K562 (cell line): Measurements from ENCODE around the gene ACYP2. TPM values are rescaled to one million over a fixed set of nuclear protein-coding genes. Genes with fewer than 3 reads are reported as not detected.

Source experiments
- BACH1 ChIP-seq: fragments of 200-800 bp; sonication (Bioruptor generic); IDR thresholded peaks from 2 replicates; pipeline ENCODE4 v1.6.1; 2016; ENCODE audit warnings: missing genetic modification characterization, missing compliant biosample characterization
- CTBP1 ChIP-seq: fragments of 450-650 bp; IDR thresholded peaks from 2 replicates; pipeline ENCODE4 v1.6.1; 2016; ENCODE audit warnings: borderline replicate concordance
- E2F3 ChIP-seq: fragments of 250-450 bp; sonication (Bioruptor Pico); IDR thresholded peaks from 2 replicates; pipeline ENCODE4 v1.4.0; 2020; ENCODE audit warnings: mild to moderate bottlenecking
- ELF4 ChIP-seq: fragments of 450-650 bp; formaldehyde crosslinking; IDR thresholded peaks from 2 replicates; pipeline ENCODE4 v1.4.0; 2022; ENCODE audit warnings: missing genetic modification characterization
- FOXJ3 ChIP-seq: sonication (generic); formaldehyde crosslinking; IDR thresholded peaks from 2 replicates; pipeline ENCODE4 v1.4.0; 2020; ENCODE audit warnings: mild to moderate bottlenecking, missing genetic modification reagents
- FOXP1 ChIP-seq: sonication (generic); formaldehyde crosslinking; IDR thresholded peaks from 2 replicates; pipeline ENCODE4 v1.8.0; 2022; ENCODE audit warnings: mild to moderate bottlenecking, missing genetic modification reagents
- KDM1A ChIP-seq, 2 experiments: fragments of 450-650 bp; IDR thresholded peaks; 2 replicates each; pipeline ENCODE4 v1.6.1; 2016; ENCODE audit warnings: mild to moderate bottlenecking in 2 of 2
- MEIS2 ChIP-seq: fragments of 450-650 bp; IDR thresholded peaks from 2 replicates; pipeline ENCODE4 v1.6.1; 2014; ENCODE audit warnings: mild to moderate bottlenecking; ENCODE audit not compliant: partially characterized antibody
- MYC ChIP-seq, 2 experiments: fragments of 250-450 bp in 1 of 2; sonication (Bioruptor Pico) in 1 of 2; IDR thresholded peaks; 2 replicates each; pipeline versions ENCODE4 v1.5.1 to v1.6.1; 2012 to 2021; ENCODE audit warnings: low read depth in 2 of 2, borderline replicate concordance in 1 of 2, improper control_type of control experiment in 1 of 2, low read length in 1 of 2, mild to moderate bottlenecking in 1 of 2, moderate library complexity in 1 of 2
- NCOR1 ChIP-seq: fragments of 450-650 bp; IDR thresholded peaks from 2 replicates; pipeline ENCODE4 v1.6.1; 2016; ENCODE audit warnings: mild to moderate bottlenecking, moderate library complexity
- NR2F6 ChIP-seq: fragments of 450-650 bp; formaldehyde crosslinking; IDR thresholded peaks from 2 replicates; pipeline ENCODE4 v1.4.0; 2020; ENCODE audit warnings: mild to moderate bottlenecking
- PHF21A ChIP-seq: fragments of 450-650 bp; IDR thresholded peaks from 2 replicates; pipeline ENCODE4 v1.6.1; 2017; ENCODE audit warnings: low read depth, borderline replicate concordance
- POLR2AphosphoS5 ChIP-seq: IDR thresholded peaks from 2 replicates; pipeline ENCODE4 v1.6.1; 2011; ENCODE audit warnings: mild to moderate bottlenecking, low read depth, low read length, moderate library complexity; ENCODE audit not compliant: control insufficient read depth, insufficient read depth
- SETDB1 ChIP-seq: IDR thresholded peaks from one replicate; pipeline ENCODE4 v1.6.1; 2012; ENCODE audit warnings: low read length, control low read depth, inconsistent platforms
- SUPT5H ChIP-seq: fragments of 450-650 bp; IDR thresholded peaks from 2 replicates; pipeline ENCODE4 v1.6.1; 2016
- TCF7 ChIP-seq: sonication (generic); IDR thresholded peaks from 2 replicates; pipeline ENCODE4 v1.6.1; 2016; ENCODE audit warnings: antibody characterized with exemption, borderline replicate concordance
- THRAP3 ChIP-seq: fragments of 450-650 bp; IDR thresholded peaks from 2 replicates; pipeline ENCODE4 v1.6.1; 2016; ENCODE audit warnings: mild to moderate bottlenecking, inconsistent platforms, borderline replicate concordance
- YY1 ChIP-seq, 3 experiments: IDR thresholded peaks; 2 replicates each; pipeline ENCODE4 v1.6.1; 2011; ENCODE audit warnings: low read length in 2 of 3, mild to moderate bottlenecking in 2 of 3, moderate library complexity in 2 of 3, borderline replicate concordance in 1 of 3, control low read depth in 1 of 3, low read depth in 1 of 3; ENCODE audit not compliant: insufficient read depth in 3 of 3, insufficient replicate concordance in 2 of 3, control insufficient read depth in 1 of 3, insufficient read length in 1 of 3; ENCODE audit errors: extremely low read depth in 1 of 3
- ZNF431 ChIP-seq: sonication (generic); formaldehyde crosslinking; IDR thresholded peaks from 2 replicates; pipeline ENCODE4 v1.8.0; 2022; ENCODE audit warnings: mild to moderate bottlenecking, missing genetic modification reagents
- ZNF76 ChIP-seq: fragments of 250-450 bp; sonication (Bioruptor Pico); IDR thresholded peaks from 2 replicates; pipeline ENCODE4 v1.4.0; 2020; ENCODE audit warnings: mild to moderate bottlenecking, moderate library complexity, borderline replicate concordance
- ZNF766 ChIP-seq: fragments of 200-800 bp; sonication (Bioruptor generic); conservative IDR thresholded peaks from 2 replicates; pipeline ENCODE4 v1.6.1; 2016; ENCODE audit warnings: missing genetic modification characterization, missing compliant biosample characterization
- polyA plus RNA-seq, 8 experiments: library from polyadenylated mRNA; depleted of rRNA in 4 of 8; stranded (reverse) in 5 of 8; unstranded in 3 of 8; fragments of >200 nt; fragmentation: Nextera tagmentation in 2 of 8; fragmentation: Illumina TruSeq in 1 of 8; extraction: Ambion mirVana in 2 of 8; extraction: Trizol in 1 of 8; gene quantifications; 2 replicates each; pipeline versions ENCODE4 v1.2.1 to v1.2.3, GENCODE V29; 2011 to 2014; ENCODE audit warnings: inconsistent platforms in 1 of 8, missing spikeins in 1 of 8
- total RNA-seq, 7 experiments: library from RNA; depleted of rRNA in 6 of 7; stranded (reverse); fragments of >200 nt in 6 of 7; fragmentation: Illumina TruSeq in 2 of 7; extraction: Trizol in 2 of 7; gene quantifications; 2 replicates each; pipeline versions ENCODE4 v1.2.1 to v1.2.3, GENCODE V29; 2011 to 2021; ENCODE audit warnings: low replicate concordance in 1 of 7
- TF ChIP-seq, protein P1 (sequence below): sonication (generic); formaldehyde crosslinking; IDR thresholded peaks from 2 replicates; pipeline ENCODE4 v1.8.0; 2022; ENCODE audit warnings: mild to moderate bottlenecking, missing genetic modification reagents
- TF ChIP-seq, protein P2 (sequence below), 2 experiments: fragments of 450-650 bp; IDR thresholded peaks; 2 replicates each; pipeline ENCODE4 v1.6.1; 2018; ENCODE audit warnings: mild to moderate bottlenecking in 2 of 2, low read depth in 1 of 2; ENCODE audit not compliant: partially characterized antibody in 2 of 2

Gene ACYP2
- total and polyA plus RNA-seq, 9 of the 15 experiments (the other 6 are each of a cell fraction or from before 2014, with no cell fraction given): 1.0 to 4.1 (median 2.0) TPM

DNA sequence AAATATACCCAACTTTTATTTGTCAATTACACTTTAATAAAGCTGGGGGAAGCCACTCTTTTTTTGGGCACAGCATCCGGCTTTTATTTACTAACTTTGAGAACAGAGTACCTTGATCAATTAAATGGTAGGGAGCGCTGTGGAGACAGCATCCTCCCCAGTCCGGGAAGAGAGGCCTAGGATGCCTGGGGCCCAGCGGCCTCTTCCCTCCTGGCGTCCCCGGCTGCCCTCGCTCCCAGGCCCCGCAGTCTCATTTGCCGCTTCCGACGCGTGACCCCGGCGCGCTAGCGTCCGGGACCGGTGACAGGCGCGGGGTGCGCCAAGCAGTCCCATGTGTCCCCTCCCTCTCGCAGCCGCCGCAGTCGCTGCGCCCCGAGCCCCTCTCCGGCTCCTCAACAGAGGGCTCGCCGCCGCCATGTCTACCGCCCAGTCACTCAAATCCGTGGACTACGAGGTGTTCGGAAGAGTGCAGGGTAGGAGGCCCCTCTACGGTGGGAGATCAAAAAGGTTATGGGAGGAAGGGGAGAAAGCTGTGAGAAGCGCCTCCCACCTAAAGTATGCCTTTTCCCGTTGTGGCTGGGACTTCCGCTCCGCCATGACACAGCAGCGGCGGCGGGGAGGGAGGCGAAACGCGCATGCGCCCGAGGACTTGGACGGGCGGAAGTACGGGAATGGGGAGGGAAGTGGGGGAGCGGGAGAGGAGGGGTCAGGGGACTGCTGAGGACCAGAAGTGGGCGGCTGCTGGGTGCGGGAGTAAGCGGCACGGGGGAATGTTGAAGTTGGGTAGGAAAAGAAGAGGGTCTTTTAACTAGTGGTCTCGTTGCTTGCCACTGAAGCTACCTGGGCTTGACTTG lies at the start of gene ACYP2 (continued):
- TF ChIP-seq YY1 (IDR thresholded peaks at IDR 0.05; ENCODE audit: borderline replicate concordance in 1 of 3, control insufficient read depth in 1 of 3, extremely low read depth in 1 of 3, insufficient read depth in 3 of 3, insufficient read length in 1 of 3, insufficient replicate concordance in 2 of 3, low read depth in 1 of 3, low read length in 2 of 3) (peak; percentile 35 to 90 (median 82)), ZNF76 (CRISPR knock-in tag) (no peak), ZNF431 (no peak; the same call in 1 of the 2 replicates), FOXP1 (peak; percentile 76; the same call in 1 of the 2 replicates), THRAP3 (no peak), NR2F6 (no peak), MEIS2 (peak; percentile 77), POLR2AphosphoS5 (peak; percentile 86), PHF21A (0 out of 2 replicates have a peak, but pooled peaks have one; percentile 7), KDM1A (IDR thresholded peaks at IDR 0.05) (0 out of 4 replicates have a peak, but pooled peaks of 1 of the 2 experiments have one; percentile 18), MYC (IDR thresholded peaks at IDR 0.05; ENCODE audit: low read depth, low read length) (peak; percentile 78), MYC (CRISPR knock-in tag; IDR thresholded peaks at IDR 0.05; ENCODE audit: borderline replicate concordance, low read depth) (peak; percentile 83; the same call in 1 of the 2 replicates), TCF7 (no peak), E2F3 (CRISPR knock-in tag) (peak; percentile 74; the same call in 1 of the 2 replicates), SUPT5H (peak; percentile 98), NCOR1 (peak; percentile 4; the same call in 1 of the 2 replicates), SETDB1 (no peak), BACH1 (peak; percentile 47; the same call in 1 of the 2 replicates), CTBP1 (peak; percentile 82), FOXJ3 (no peak), ZNF766 (peak; percentile 67), ELF4 (peak; percentile 88; the same call in 1 of the 2 replicates)
- TF ChIP-seq, protein P1, sequence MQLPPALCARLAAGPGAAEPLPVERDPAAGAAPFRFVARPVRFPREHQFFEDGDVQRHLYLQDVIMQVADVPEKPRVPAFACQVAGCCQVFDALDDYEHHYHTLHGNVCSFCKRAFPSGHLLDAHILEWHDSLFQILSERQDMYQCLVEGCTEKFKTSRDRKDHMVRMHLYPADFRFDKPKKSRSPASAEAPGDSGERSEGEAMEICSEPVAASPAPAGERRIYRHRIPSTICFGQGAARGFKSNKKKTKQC: peak; percentile 92
- TF ChIP-seq, protein P2, sequence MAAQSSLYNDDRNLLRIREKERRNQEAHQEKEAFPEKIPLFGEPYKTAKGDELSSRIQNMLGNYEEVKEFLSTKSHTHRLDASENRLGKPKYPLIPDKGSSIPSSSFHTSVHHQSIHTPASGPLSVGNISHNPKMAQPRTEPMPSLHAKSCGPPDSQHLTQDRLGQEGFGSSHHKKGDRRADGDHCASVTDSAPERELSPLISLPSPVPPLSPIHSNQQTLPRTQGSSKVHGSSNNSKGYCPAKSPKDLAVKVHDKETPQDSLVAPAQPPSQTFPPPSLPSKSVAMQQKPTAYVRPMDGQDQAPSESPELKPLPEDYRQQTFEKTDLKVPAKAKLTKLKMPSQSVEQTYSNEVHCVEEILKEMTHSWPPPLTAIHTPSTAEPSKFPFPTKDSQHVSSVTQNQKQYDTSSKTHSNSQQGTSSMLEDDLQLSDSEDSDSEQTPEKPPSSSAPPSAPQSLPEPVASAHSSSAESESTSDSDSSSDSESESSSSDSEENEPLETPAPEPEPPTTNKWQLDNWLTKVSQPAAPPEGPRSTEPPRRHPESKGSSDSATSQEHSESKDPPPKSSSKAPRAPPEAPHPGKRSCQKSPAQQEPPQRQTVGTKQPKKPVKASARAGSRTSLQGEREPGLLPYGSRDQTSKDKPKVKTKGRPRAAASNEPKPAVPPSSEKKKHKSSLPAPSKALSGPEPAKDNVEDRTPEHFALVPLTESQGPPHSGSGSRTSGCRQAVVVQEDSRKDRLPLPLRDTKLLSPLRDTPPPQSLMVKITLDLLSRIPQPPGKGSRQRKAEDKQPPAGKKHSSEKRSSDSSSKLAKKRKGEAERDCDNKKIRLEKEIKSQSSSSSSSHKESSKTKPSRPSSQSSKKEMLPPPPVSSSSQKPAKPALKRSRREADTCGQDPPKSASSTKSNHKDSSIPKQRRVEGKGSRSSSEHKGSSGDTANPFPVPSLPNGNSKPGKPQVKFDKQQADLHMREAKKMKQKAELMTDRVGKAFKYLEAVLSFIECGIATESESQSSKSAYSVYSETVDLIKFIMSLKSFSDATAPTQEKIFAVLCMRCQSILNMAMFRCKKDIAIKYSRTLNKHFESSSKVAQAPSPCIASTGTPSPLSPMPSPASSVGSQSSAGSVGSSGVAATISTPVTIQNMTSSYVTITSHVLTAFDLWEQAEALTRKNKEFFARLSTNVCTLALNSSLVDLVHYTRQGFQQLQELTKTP (IDR thresholded peaks at IDR 0.05; ENCODE audit: low read depth in 1 of 2, partially characterized antibody in 2 of 2): no peak
